HG02571 (cell line): ENCODE measurements around the gene SELENOF.
"Not testable (repeated sequence)": the region's sequence is repeated elsewhere in the genome, so short reads cannot be mapped to it uniquely, and the experiment has no call there.

Experiments
- ATAC-seq: cut with Tn5 transposase; IDR thresholded peaks from one replicate; pipeline ENCODE4 v1.9.1; 2021; ENCODE audit warnings: mild to moderate bottlenecking, moderate library complexity; ENCODE audit not compliant: unreplicated experiment

The SELENOF gene

GRCh38 chr1:86922445-86922844 is 8.5 kb upstream of the SELENOF start:
- no peak for ATAC-seq

- no peak for ATAC-seq
Measured at GRCh38 chr1:86916752-86917151, 2.8 kb upstream of the SELENOF start.

- ATAC-seq, result no peak
Measured at GRCh38 chr1:86915737-86916235, 1.9 kb upstream of the SELENOF start.

GRCh38 chr1:86914998-86915736 is 1.2 kb upstream of the SELENOF start:
- ATAC-seq, result peak; percentile 16

GRCh38 chr1:86914601-86914997 is 673 bp upstream of the SELENOF start, which contains the start of gene HS2ST1:
HS2ST1 (plus strand) TSS chr1:86914635.
- no peak for ATAC-seq

- no peak for ATAC-seq
Measured at GRCh38 chr1:86913399-86913895, 479 bp downstream of the SELENOF start.

- no peak for ATAC-seq
Measured at GRCh38 chr1:86912281-86912900, 1.5 kb downstream of the SELENOF start.

- ATAC-seq, result no peak
Measured at GRCh38 chr1:86906419-86906818, 7.5 kb downstream of the SELENOF start.

GRCh38 chr1:86905875-86906274 is 8.1 kb downstream of the SELENOF start:
- no peak for ATAC-seq

GRCh38 chr1:86899401-86899800 is 14.5 kb downstream of the SELENOF start:
- ATAC-seq, result not testable (repeated sequence)

GRCh38 chr1:86888327-86888726 is 25.6 kb downstream of the SELENOF start:
- no peak for ATAC-seq

GRCh38 chr1:86887479-86888162 is 26.3 kb downstream of the SELENOF start:
- no peak for ATAC-seq

GRCh38 chr1:86875722-86876121 is 38.2 kb downstream of the SELENOF start:
- no peak for ATAC-seq

GRCh38 chr1:86872086-86872485 is 41.8 kb downstream of the SELENOF start:
- no peak for ATAC-seq

- ATAC-seq, result no peak
Measured at GRCh38 chr1:86871001-86871400, 42.9 kb downstream of the SELENOF start.

GRCh38 chr1:86868477-86868876 is 45.4 kb downstream of the SELENOF start:
- no peak for ATAC-seq

- not testable (repeated sequence) for ATAC-seq
Measured at GRCh38 chr1:86867278-86867677, 46.6 kb downstream of the SELENOF start.

- peak; percentile 13 for ATAC-seq
Measured at GRCh38 chr1:86866665-86867064, 47.3 kb downstream of the SELENOF start.

GRCh38 chr1:86865973-86866637 is 47.8 kb downstream of the SELENOF start:
- peak; percentile 68 for ATAC-seq

- no peak for ATAC-seq
Measured at GRCh38 chr1:86862920-86863319, 51.0 kb downstream of the SELENOF start.

GRCh38 chr1:86861424-86861823 is 52.5 kb downstream of the SELENOF start:
- no peak for ATAC-seq
